Ascending aorta (tissue), 2 donors: Measurements from ENCODE around the gene CDT1. TPM values are rescaled to one million over a fixed set of nuclear protein-coding genes. Genes with fewer than 3 reads are reported as not detected.

Experiments used
- DNase-seq, 2 donors: peaks; one replicate each; pipeline ENCODE4 v3.0.0-alpha.2; 2019; ENCODE audit warnings: low spot score in 2 of 2
- H3K27ac ChIP-seq, 2 donors: fragments of 200-600 bp; sonication (generic); one replicate each; pipeline ENCODE4 v1.5.1; 2016 to 2017; ENCODE audit warnings: mild to moderate bottlenecking in 1 of 2
- H3K27me3 ChIP-seq: fragments of 200-600 bp; sonication (generic); one replicate; pipeline ENCODE4 v1.5.1; 2017
- H3K36me3 ChIP-seq, 2 donors: fragments of 200-600 bp; sonication (generic); one replicate each; pipeline ENCODE4 v1.5.1; 2016
- H3K4me1 ChIP-seq, 2 donors: fragments of 200-600 bp; sonication (generic); one replicate each; pipeline ENCODE4 v1.5.1; 2016 to 2017; ENCODE audit warnings: mild to moderate bottlenecking in 1 of 2
- H3K4me3 ChIP-seq, 2 donors: fragments of 200-600 bp; sonication (generic); one replicate each; pipeline ENCODE4 v1.5.1; 2016 to 2017; ENCODE audit warnings: mild to moderate bottlenecking in 1 of 2
- H3K9me3 ChIP-seq, 2 donors: fragments of 200-600 bp; sonication (generic); one replicate each; pipeline ENCODE4 v1.5.1; 2016
- CTCF ChIP-seq, 3 experiments: fragments of 200-600 bp in 2 of 3; fragments of 450-650 bp in 1 of 3; sonication (generic) in 2 of 3; IDR thresholded peaks; one replicate each; pipeline ENCODE4 v1.5.1; 2016 to 2019; ENCODE audit warnings: antibody characterized with exemption in 3 of 3, mild to moderate bottlenecking in 1 of 3, moderate library complexity in 1 of 3
- intact Hi-C: fragments of 100-400 bp; cut with DNase I; formaldehyde crosslinking; loops from one replicate; pipeline ENCODE4 v1.15.1; 2023
- total RNA-seq: library from RNA; depleted of rRNA; stranded (reverse); fragments of >200 nt; gene quantifications from one replicate; pipeline ENCODE4 v1.1.0, GENCODE V29; 2016

CDT1 gene
- total RNA-seq, 1 donor from 2014 or later: not detected

DNA sequence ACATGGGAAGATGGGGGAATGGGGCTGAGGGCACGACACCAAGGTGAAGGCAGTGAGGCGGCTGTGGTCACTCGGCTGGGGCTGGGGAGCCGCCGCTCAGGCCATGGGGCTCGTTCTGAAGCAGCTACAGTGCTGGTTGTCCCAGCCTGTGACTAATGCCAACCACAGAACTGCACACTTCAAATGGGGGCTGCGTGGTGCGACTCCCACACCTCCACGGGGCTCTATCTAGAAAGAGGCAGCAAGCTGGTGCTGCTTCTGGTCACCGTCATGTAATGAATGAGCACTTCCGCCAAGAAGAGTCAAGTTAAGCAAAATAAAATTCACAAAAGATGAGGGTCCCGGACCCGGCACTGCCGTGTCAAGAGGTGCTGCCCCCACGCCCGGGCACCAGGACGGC lies 33.2 kb downstream of the CDT1 start:
- Histone ChIP-seq H3K27me3 (no peaks in the 10 kb centered on the region), H3K4me3 (no peak overlapping the region), H3K36me3 (peaks cover 27 to 41% of the 10 kb centered on the region in 2 donors), H3K27ac (no peak overlapping the region), H3K9me3 (no peaks in the 10 kb centered on the region), H3K4me1 (no peaks in the 10 kb centered on the region)
- DNase-seq: no peak
- TF ChIP-seq CTCF (IDR thresholded peaks at IDR 0.05): no peak
- intact Hi-C loops: no loop called here

DNA sequence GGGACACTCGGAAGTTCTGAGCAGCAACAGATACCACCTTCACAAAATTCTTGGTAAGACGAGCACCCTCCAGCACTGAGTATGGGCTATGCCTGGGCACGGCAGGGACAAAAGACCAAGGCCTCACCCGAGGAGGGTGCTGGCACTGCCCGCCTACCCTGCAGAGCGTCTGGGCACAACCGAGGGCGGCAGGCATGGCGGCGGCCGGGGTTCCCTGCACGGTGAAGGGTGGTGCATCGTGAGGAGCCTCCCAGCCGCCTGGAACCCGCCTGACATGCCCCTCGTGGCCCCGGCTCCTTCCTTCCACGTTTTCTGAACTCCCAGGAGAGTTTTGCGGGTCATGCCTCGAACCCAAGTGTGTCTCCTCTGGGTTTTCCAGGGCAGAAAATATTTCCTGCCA lies 34.2 kb downstream of the CDT1 start:
- Histone ChIP-seq H3K27me3 (no peaks in the 10 kb centered on the region), H3K36me3 (peaks cover 29 to 41% of the 10 kb centered on the region in 2 donors), H3K4me1 (no peaks in the 10 kb centered on the region), H3K4me3 (no peak overlapping the region), H3K27ac (no peak overlapping the region), H3K9me3 (no peaks in the 10 kb centered on the region)
- no peak for DNase-seq
- no peak for TF ChIP-seq CTCF (IDR thresholded peaks at IDR 0.05)
- intact Hi-C loops: no loop called here

DNA sequence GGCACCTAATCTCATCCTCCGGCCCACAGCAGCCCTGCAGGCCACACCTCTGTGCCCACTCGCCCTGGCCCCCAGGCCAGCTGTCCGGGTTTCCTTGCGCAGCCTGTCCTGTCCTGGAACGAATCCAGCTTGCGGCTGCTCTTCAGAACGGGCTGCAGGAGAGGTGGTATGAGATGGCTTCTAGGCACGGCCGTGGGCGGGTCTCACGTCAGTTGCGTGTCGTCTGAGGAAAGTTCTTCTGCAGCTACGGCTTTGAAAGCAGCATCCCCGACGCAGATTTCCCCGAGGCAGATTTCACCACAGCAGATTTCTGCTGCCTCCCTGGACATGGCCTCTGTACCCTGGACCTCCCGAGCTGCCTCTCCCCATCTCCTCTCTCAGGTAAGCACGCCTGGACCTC lies 35.0 kb downstream of the CDT1 start:
- no peak for TF ChIP-seq CTCF (IDR thresholded peaks at IDR 0.05)
- no peaks in the 10 kb centered on the region for H3K27me3 ChIP-seq
- H3K36me3 ChIP-seq: peaks cover 33 to 41% of the 10 kb centered on the region in 2 donors
- H3K4me3 ChIP-seq: no peak overlapping the region
- no peaks in the 10 kb centered on the region for H3K9me3 ChIP-seq
- H3K4me1 ChIP-seq: no peaks in the 10 kb centered on the region
- intact Hi-C loops: no loop called here
- no peak for DNase-seq
- no peak overlapping the region for H3K27ac ChIP-seq

DNA sequence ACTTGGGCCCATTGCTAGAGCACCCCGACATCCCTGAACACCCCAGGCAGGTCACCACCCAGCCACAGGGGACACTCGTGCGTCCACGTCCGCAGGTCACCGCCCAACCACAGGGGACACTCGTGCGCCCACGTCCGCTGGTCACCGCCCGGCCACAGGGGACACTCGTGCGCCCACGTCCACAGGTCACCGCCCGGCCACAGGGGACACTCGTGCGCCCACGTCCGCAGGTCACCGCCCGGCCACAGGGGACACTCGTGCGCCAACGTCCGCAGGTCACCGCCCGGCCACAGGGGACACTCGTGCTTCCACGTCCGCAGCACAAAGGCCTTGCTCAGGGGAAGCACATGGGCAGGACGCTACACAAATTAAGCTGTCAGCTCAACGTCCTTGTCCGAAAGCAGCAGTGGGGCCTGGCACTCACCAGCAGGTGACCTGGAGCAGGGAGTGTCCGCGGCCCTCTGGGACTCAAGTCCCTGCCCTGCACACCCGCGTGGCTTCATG lies 35.5 kb downstream of the CDT1 start:
- Histone ChIP-seq H3K4me3 (no peak overlapping the region), H3K27ac (no peak overlapping the region), H3K36me3 (peaks cover 33 to 41% of the 10 kb centered on the region in 2 donors), H3K9me3 (no peaks in the 10 kb centered on the region), H3K27me3 (no peaks in the 10 kb centered on the region), H3K4me1 (no peaks in the 10 kb centered on the region)
- DNase-seq: no peak
- TF ChIP-seq CTCF (IDR thresholded peaks at IDR 0.05): no peak
- intact Hi-C loops: no loop called here

GRCh38 chr16:88839745-88840599 lies 36.4 kb downstream of the CDT1 start:
- Histone ChIP-seq H3K4me3 (no peak overlapping the region), H3K36me3 (peaks cover 33 to 38% of the 10 kb centered on the region in 2 donors), H3K27ac (no peak overlapping the region), H3K4me1 (no peaks in the 10 kb centered on the region), H3K27me3 (no peaks in the 10 kb centered on the region), H3K9me3 (no peaks in the 10 kb centered on the region)
- intact Hi-C loops: no loop called here
- no peak for TF ChIP-seq CTCF (IDR thresholded peaks at IDR 0.05)
- no peak for DNase-seq
